ENCODE results near the gene PBRM1.
A peak's percentile ranks its signal among the peaks of the same experiment; 100 is the strongest.
"Not testable (repeated sequence)": the region's sequence is repeated elsewhere in the genome, so short reads cannot be mapped to it uniquely, and the experiment has no call there.

Gene PBRM1

DNA sequence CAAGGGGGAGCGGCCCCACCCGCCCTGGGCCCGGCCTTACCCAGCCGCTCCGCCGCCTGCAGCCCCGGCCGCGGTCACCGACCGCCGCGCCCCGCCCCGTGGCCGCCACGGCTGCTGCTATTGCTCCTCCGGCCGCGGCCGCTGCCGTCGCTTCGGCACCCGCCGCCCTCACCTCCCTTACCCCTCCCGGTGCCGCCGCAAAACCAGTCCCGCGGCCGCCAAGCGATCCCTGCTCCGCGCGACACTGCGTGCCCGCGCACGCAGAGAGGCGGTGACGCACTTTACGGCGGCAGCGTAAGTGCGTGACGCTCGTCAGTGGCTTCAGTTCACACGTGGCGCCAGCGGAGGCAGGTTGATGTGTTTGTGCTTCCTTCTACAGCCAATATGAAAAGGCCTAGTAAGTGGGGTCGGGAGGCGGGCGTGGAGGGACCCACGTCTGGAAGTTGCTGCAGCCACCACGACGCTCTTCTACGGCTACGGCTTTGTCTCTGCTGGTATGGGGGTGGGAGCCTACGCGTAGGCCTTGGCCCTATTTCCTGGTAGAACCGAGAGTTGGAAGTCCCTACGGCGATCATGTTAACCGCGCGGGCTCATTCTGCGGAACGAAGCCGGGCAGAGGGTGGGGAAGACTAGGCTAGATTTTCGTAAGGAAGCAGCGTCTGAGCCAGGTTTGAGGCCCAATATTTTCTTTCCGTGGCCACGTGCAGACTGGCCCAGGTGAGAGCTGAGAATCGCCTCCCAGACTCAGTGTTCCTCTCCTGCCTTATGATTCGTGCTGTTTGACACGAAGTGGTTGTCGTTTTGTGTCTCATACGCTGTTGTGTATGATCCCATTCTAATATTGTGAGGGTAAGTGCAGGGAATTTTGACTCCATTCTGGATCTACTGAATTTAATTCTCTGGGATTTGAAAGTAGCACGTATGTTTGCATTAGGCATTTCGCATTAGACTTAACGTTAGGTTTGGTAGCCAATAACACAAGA, at the start of gene PBRM1, which contains the start of gene GNL3:
Gene PBRM1 (minus strand): TSS at position 205 of the 983 bp plus-strand sequence.
Gene GNL3 (plus strand): TSS at position 324 of the 983 bp plus-strand sequence. CDS start 61 bp downstream, at position 385.
- peak; percentile 87 to 90 for DNase-seq

GRCh38 chr3:52733256-52733891, 47.7 kb upstream of the PBRM1 start:
- no peak for DNase-seq

GRCh38 chr3:52731590-52731989, 45.9 kb upstream of the PBRM1 start:
- no peak for DNase-seq

DNA sequence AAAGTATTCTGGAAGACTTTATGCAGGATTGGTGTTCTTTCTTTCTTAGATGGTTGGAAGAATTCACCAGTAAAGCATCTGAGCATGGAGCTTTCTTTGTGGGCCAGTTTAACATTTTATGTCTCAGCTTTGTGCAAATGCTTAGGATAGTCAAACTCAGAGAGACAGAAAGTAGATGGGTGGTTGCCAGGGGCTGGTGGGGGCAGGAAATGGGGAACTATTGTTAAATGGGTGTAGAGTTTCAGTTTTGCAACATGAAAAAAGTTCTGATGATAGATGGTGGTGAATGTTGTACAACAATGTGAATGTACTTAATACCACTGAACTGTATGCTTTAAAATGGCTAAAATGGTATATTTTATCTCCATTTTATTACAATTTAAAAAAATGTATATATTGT, 45.0 kb upstream of the PBRM1 start:
- DNase-seq: no peak

- DNase-seq: not testable (repeated sequence)
Measured at GRCh38 chr3:52728753-52729152, 43.0 kb upstream of the PBRM1 start.

GRCh38 chr3:52724511-52724910, 38.8 kb upstream of the PBRM1 start:
- DNase-seq: no peak

DNA sequence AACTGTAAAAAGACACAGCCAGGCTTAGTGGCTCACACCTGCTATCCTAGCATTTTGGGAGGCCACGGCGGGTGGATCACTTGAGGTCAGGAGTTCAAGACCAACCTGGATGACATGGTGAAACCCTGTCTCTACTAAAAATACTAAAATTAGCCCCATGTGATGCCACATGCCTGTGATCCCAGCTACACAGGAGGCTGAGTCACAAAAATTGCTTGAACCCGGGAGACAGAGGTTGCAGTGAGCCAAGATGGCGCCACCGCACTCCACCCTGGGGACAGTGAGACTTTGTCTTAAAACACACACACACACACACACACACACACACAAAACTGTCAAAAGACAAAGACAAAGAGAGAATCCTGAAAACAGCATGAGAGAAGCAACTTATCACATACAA, 38.2 kb upstream of the PBRM1 start:
- no peak for DNase-seq

GRCh38 chr3:52722491-52722890, 36.8 kb upstream of the PBRM1 start:
- DNase-seq: no peak

DNA sequence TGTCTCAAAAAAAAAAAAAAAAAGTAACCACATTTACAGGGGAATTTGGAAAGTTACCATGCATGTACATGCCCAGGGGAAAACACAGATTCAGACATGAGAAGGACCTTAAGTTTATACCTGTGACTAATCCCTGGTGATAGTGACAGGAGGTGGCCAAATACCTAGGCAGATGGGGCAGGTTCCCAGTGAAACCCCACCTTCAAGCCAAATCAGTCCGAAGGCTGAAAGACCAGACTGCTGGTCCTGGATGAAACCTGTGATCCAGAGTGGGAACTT, 36.0 kb upstream of the PBRM1 start:
- DNase-seq: no peak

DNA sequence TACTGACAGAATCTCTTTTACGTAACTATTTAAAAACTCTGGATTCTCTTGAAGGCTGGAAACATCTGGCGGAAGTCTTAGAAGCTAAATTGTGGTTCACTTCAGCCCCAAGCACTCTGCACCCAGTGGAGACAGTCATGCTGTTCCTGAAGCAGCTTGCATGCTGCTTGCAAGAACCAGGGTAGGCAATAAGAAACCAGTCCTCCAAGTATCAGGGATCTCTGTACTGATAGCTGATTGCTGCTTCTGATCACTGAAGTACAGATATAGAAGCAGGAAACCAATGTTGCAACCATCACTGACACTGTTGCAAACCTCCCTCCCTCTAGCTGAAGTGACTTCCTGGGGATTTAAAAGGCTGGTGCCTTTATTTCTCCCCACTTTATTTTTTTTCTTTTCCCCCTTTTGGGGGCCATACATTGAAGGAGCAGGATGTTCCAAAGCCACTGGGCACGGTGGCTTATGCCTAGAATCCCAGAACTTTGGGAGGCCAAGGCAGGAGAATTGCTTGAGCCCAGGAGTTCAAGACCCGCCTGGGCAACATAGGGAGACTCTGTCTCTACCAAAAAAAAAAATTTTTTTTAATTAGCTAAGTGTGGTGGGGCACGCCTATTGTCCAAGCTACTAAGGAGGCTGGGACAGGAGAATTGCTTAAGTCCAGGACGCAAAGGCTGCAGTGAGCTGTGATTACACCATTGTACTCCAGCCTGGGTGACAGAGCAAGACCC, 35.5 kb upstream of the PBRM1 start:
- DNase-seq: peak in 1 of 2 donors; percentile 3

DNA sequence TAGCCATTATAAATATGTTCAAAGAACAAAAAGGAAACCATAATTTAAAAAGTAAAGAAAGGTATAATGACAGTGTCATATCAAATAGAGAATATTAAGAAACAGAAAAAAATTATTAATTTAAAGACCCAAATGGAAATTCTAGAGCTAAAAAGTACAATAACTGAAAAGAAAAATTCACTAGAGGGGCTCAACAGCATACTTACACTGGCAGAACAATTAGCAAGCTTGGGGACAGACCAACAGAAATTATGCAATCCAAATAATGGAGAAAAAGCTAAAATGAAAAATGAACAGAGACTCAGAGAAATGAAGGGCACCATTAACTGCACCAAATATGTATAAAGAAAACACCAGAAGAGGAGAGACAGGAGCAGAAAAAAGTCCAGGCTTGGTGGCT, 33.9 kb upstream of the PBRM1 start:
- DNase-seq: no peak

DNA sequence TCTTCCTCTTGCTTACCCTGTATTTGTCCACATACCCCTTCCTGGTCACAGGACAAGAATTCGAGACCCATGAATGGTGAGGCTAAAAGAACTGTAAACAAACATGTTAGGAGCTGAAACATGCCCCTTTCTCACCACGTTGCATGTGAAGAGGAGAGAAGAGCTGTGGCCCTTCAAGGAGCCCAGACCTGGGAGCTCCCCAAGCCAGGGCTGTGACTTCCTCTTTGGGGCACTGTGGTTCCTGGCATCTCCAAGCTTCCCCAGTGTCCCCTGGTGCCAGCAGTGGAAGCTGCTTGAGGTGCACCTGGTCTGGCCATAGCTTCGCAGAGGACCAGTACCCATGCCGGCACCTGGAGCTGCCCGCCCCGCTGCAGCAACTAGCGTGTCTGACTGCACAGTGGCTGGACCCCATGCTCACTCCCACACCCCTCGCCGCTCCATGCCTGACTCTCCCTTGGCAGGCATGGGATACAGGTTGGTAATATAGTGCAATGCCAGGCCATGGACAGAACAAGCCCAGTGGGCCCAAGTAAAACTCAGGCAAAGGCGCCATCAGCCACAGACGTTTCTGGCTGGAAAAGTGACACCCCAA, 30.1 kb upstream of the PBRM1 start:
- no peak for DNase-seq

GRCh38 chr3:52714335-52715302, 28.9 kb upstream of the PBRM1 start:
- no peak for DNase-seq

DNA sequence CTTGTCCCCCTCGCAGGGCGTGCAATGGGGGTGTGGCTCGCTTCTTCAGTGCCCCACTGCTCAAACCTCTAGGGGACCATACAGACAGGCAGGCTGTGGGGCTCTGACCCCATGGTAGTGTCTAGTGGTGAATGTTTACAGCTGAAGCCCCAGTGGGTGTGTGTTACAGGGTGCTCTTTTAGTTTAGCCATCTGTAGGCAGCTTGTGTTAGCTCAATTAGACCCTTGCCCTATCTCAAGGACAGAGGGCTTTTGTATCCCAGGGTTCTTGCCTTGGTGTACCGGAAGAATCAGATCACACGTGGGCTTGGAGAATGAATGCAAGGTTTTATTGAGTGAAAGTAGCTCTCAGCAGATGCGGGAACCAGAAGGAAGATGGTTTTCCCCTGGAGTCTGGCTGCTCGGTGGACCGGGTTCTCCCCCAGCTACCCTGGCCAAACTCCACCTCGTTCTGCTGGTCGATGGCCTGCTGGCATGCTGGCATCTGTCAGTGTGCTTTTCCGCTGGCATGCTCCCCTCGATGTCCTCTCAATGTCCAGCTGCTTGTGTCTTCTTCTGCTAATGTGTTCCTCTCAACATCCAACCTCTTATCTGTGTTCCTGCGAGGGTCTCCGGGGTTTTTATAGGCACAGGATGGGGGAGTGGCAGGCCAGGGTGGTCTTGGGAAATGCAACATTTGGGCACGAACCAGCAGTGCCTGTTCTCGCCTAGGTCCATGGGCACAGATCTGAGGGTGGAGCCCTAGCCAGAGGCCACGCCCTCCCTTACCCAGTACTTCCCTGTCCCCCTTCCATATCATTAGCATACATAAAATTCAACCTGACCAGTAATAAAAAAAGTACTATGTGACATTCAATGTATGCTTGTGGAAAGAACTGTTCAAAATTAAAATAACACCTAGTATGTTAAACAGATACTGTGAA, 26.8 kb upstream of the PBRM1 start:
- no peak for DNase-seq

GRCh38 chr3:52710512-52710911, 24.8 kb upstream of the PBRM1 start:
- no peak for DNase-seq

DNA sequence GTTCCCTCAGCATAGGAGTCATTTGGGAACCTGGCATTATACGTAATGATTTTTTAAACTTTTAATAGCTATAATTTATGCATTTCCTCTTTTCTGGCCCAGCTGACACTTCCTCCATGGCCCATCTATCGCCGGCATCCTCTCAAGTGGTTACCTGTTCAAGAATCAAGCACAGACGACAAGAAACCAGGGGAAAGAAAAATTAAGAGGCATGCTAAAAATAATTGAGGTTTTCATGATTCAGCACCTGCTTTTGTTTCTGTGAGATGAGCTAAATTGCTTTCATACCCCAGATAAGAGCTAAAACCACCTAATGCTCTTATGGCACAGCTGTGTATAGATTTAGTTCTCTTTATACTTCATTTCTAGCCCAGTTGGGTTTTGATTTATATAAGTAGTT, 21.9 kb upstream of the PBRM1 start:
- DNase-seq: no peak

GRCh38 chr3:52705688-52706686, 20.3 kb upstream of the PBRM1 start, which contains the start of the genes GLT8D1 and SPCS1:
Gene GLT8D1 (minus strand): TSS chr3:52705791. CDS start chr3:52700460, 5,331 bp downstream.
Gene SPCS1 (plus strand): TSS chr3:52706106. CDS start chr3:52706247, 141 bp downstream.
- DNase-seq: peak; percentile 87 to 88

GRCh38 chr3:52705438-52705687, 19.6 kb upstream of the PBRM1 start:
- no peak for DNase-seq
